B cell (primary cell): ENCODE measurements around the gene KNOP1. TPM values are rescaled to one million over a fixed set of nuclear protein-coding genes. Genes with fewer than 3 reads are reported as not detected.

Experiments used
- ATAC-seq: fragments of 200-7000 bp; cut with Tn5 transposase; one replicate; pipeline ENCODE4 v1.10.0; 2021; ENCODE audit warnings: low read depth, mild to moderate bottlenecking, moderate number of reproducible peaks, moderate library complexity
- CTCF ChIA-PET: fragments of 350-600 bp; sonication (Branson Sonifier 250); formaldehyde crosslinking; loops from one replicate; lab custom pipeline; 2021; ENCODE audit warnings: antibody characterized with exemption, inconsistent platforms; lab: Charles Lee
- POLR2A ChIA-PET: fragments of 350-600 bp; sonication (Branson Sonifier 250); formaldehyde crosslinking; loops from one replicate; lab custom pipeline; 2021; ENCODE audit warnings: antibody characterized with exemption; lab: Charles Lee
- DNase-seq: peaks from one replicate; pipeline ENCODE4 v3.0.0; 2013
- H2AFZ ChIP-seq: 2 replicates; pipeline ENCODE4 v1.6.1; 2012; ENCODE audit warnings: mild to moderate bottlenecking, low read depth, low read length; ENCODE audit not compliant: insufficient read depth, poor library complexity, severe bottlenecking
- H3K27ac ChIP-seq, 2 donors: 1 replicate in 1 of 2; 2 replicates in 1 of 2; pipeline ENCODE4 v1.5.1; 2012 to 2013; ENCODE audit warnings: low read length in 2 of 2, mild to moderate bottlenecking in 2 of 2, moderate library complexity in 1 of 2
- H3K27me3 ChIP-seq, 4 experiments: fragments of 200-600 bp in 1 of 4; sonication (generic) in 1 of 4; replicated peaks in 1 of 4; 1 replicate in 2 of 4; 2 replicates in 2 of 4; pipeline versions ENCODE4 v1.6.1 to v1.7.0; 2013 to 2016; ENCODE audit warnings: low read length in 3 of 4, mild to moderate bottlenecking in 2 of 4, mixed read lengths in 1 of 4, moderate library complexity in 1 of 4; ENCODE audit not compliant: insufficient read depth in 4 of 4, control insufficient read depth in 3 of 4; ENCODE audit errors: control extremely low read depth in 1 of 4
- H3K36me3 ChIP-seq, 2 experiments: replicated peaks in 1 of 2; 1 replicate in 1 of 2; 2 replicates in 1 of 2; pipeline versions ENCODE4 v1.6.1 to v1.7.1; 2013; ENCODE audit warnings: low read length in 1 of 2; ENCODE audit not compliant: insufficient read depth in 2 of 2, control insufficient read depth in 1 of 2; ENCODE audit errors: control extremely low read depth in 1 of 2, extremely low read depth in 1 of 2
- H3K4me1 ChIP-seq, 2 donors: fragments of 200-600 bp in 1 of 2; sonication (generic) in 1 of 2; 1 replicate in 1 of 2; 2 replicates in 1 of 2; pipeline versions ENCODE4 v1.5.1 to v1.6.1; 2013 to 2017; ENCODE audit warnings: low read length in 2 of 2; ENCODE audit not compliant: control insufficient read depth in 2 of 2, insufficient read depth in 2 of 2
- H3K4me2 ChIP-seq: replicated peaks from 2 replicates; pipeline ENCODE3; 2012; ENCODE audit warnings: mild to moderate bottlenecking, low read depth, low read length; ENCODE audit not compliant: poor library complexity, severe bottlenecking
- H3K4me3 ChIP-seq, 5 experiments: fragments of 200-600 bp in 1 of 5; sonication (generic) in 1 of 5; 1 replicate in 3 of 5; 2 replicates in 2 of 5; pipeline versions ENCODE4 v1.5.1 to v1.7.0; 2011 to 2016; ENCODE audit warnings: low read length in 4 of 5, mild to moderate bottlenecking in 4 of 5, low read depth in 2 of 5, control low read depth in 1 of 5, moderate library complexity in 1 of 5; ENCODE audit not compliant: insufficient read depth in 1 of 5; ENCODE audit errors: control extremely low read depth in 1 of 5, extremely low read depth in 1 of 5
- H3K79me2 ChIP-seq: fragments of 200-600 bp; sonication (generic); one replicate; pipeline ENCODE4 v1.6.0; 2016; ENCODE audit warnings: low read length; ENCODE audit not compliant: control insufficient read depth, insufficient read depth
- H3K9ac ChIP-seq: fragments of 200-600 bp; sonication (generic); 2 replicates; pipeline ENCODE4 v1.6.1; 2017; ENCODE audit warnings: mild to moderate bottlenecking, low read length, moderate library complexity
- H3K9me3 ChIP-seq, 3 donors: one replicate each; pipeline versions ENCODE4 v1.6.1 to v1.7.1; 2013; ENCODE audit warnings: low read length in 2 of 3; ENCODE audit not compliant: control insufficient read depth in 2 of 3, insufficient read depth in 1 of 3; ENCODE audit errors: control extremely low read depth in 1 of 3
- H4K20me1 ChIP-seq: 2 replicates; pipeline ENCODE4 v1.6.0; 2012; ENCODE audit warnings: mild to moderate bottlenecking, low read length; ENCODE audit not compliant: insufficient read depth, control insufficient read depth, poor library complexity, severe bottlenecking
- H3K27ac Mint-ChIP-seq: one replicate; pipeline ENCODE4 v1.8.0; 2021; ENCODE audit warnings: mixed read lengths
- H3K27me3 Mint-ChIP-seq: one replicate; pipeline ENCODE4 v1.8.0; 2021; ENCODE audit warnings: mixed read lengths
- H3K4me1 Mint-ChIP-seq: one replicate; pipeline ENCODE4 v1.8.0; 2021; ENCODE audit warnings: mixed read lengths
- H3K4me3 Mint-ChIP-seq: one replicate; pipeline ENCODE4 v1.8.0; 2021; ENCODE audit warnings: mixed read lengths
- H3K9me3 Mint-ChIP-seq: one replicate; pipeline ENCODE4 v1.8.0; 2022; ENCODE audit warnings: mixed read lengths; ENCODE audit not compliant: insufficient read depth
- CTCF ChIP-seq: fragments of 200-600 bp; IDR thresholded peaks from one replicate; pipeline ENCODE4 v1.8.0; 2022; ENCODE audit warnings: antibody characterized with exemption, mild to moderate bottlenecking
- EZH2 ChIP-seq: IDR thresholded peaks from 2 replicates; pipeline ENCODE4 v1.6.1; 2012; ENCODE audit warnings: borderline replicate concordance, low read depth, mild to moderate bottlenecking, moderate library complexity, low read length; ENCODE audit not compliant: insufficient read depth, poor library complexity, severe bottlenecking
- WGBS: methylation state at CpG from one replicate; pipeline ENCODE4 v1.1.5; 2013; ENCODE audit warnings: missing lambda C conversion rate; ENCODE audit not compliant: insufficient coverage; 5-methylcytosine and 5-hydroxymethylcytosine counted together
- intact Hi-C: fragments of 100-400 bp; cut with micrococcal nuclease; formaldehyde crosslinking; loops from one replicate; pipeline ENCODE4 v1.10.0; 2022
- polyA plus RNA-seq: library from polyadenylated mRNA; depleted of rRNA; stranded (reverse); fragments of >200 nt; gene quantifications from 2 replicates; pipeline ENCODE4 v1.2.3, GENCODE V29; 2012
- total RNA-seq, 2 donors: library from RNA; stranded (reverse); fragments of 120-200 nt in 1 of 2; gene quantifications; 1 replicate in 1 of 2; 2 replicates in 1 of 2; pipeline versions ENCODE4 v1.2.3 to v1.2.4, GENCODE V29; 2013 to 2022

The KNOP1 gene
- total and polyA plus RNA-seq, 2 donors (not counting 1 experiment from before 2014, with no cell fraction given) = 1.6 to 16.9 TPM

- Histone ChIP-seq H3K27ac (no peak overlapping the region), H4K20me1 (peaks cover 12% of the 10 kb centered on the region), H3K27me3 (no peaks in the 10 kb centered on the region), H3K4me1 (no peaks in the 10 kb centered on the region), H3K79me2 (peaks cover 30% of the 10 kb centered on the region), H3K4me3 (no peak overlapping the region), H3K4me2 (no peak overlapping the region), H2AFZ (no peak overlapping the region), H3K9me3 (no peaks in the 10 kb centered on the region), H3K9ac (no peak overlapping the region), H3K36me3 (peaks cover 0 to 49% of the 10 kb centered on the region in 2 experiments)
- H3K4me3 Mint-ChIP-seq = no peak overlapping the region
- ATAC-seq = no peak
- no peak for DNase-seq
- WGBS = 98% methylated on average over 12 of the region's 13 CpGs
- TF ChIP-seq CTCF (no peak), EZH2 (no peak)
- ChIA-PET CTCF (interaction anchor here (1.1 kb wide), 1 partner anchor 14 kb away, joined by 4 read pairs; no protein-coding TSS in a partner anchor), POLR2A (no interaction called here)
- peaks cover under 1% of the 10 kb centered on the region for H3K4me1 Mint-ChIP-seq
- no peak overlapping the region for H3K27ac Mint-ChIP-seq
- no peaks in the 10 kb centered on the region for H3K9me3 Mint-ChIP-seq
- no peaks in the 10 kb centered on the region for H3K27me3 Mint-ChIP-seq
- intact Hi-C loops = no loop called here
These were observed 7.0 kb downstream of the KNOP1 start for GRCh38 chr16:19710991-19711545.

GRCh38 chr16:19710191-19710908 is 7.7 kb downstream of the KNOP1 start:
- Histone ChIP-seq H3K79me2 (peaks cover 25% of the 10 kb centered on the region), H3K4me1 (no peaks in the 10 kb centered on the region), H3K4me2 (no peak overlapping the region), H3K27me3 (no peaks in the 10 kb centered on the region), H3K36me3 (peaks cover 0 to 56% of the 10 kb centered on the region in 2 experiments), H3K9me3 (no peaks in the 10 kb centered on the region), H3K9ac (no peak overlapping the region), H2AFZ (no peak overlapping the region), H3K27ac (no peak overlapping the region), H4K20me1 (peaks cover 12% of the 10 kb centered on the region), H3K4me3 (no peak overlapping the region)
- Mint-ChIP-seq H3K27ac (no peak overlapping the region), H3K4me3 (no peak overlapping the region), H3K27me3 (no peaks in the 10 kb centered on the region), H3K4me1 (no peaks in the 10 kb centered on the region), H3K9me3 (no peaks in the 10 kb centered on the region)
- DNase-seq (no peak), ATAC-seq (no peak)
- CTCF ChIA-PET = interaction anchor here (1.1 kb wide), 1 partner anchor 13 kb away, joined by 4 read pairs; no protein-coding TSS in a partner anchor
- POLR2A ChIA-PET = no interaction called here
- intact Hi-C loops = no loop called here
- TF ChIP-seq EZH2 = no peak
- TF ChIP-seq CTCF = no peak
- 91% methylated on average over 20 of the region's 23 CpGs for WGBS
